Stomach (tissue), 9 donors: ENCODE data around the gene PKHD1. TPM values are rescaled to one million over a fixed set of nuclear protein-coding genes. Genes with fewer than 3 reads are reported as not detected.

Experiments
- DNase-seq, 2 donors: peaks; one replicate each; pipeline versions ENCODE4 v3.0.0 to v3.0.0-alpha.2; 2013 to 2019
- H3K27ac ChIP-seq, 5 donors: fragments of 200-600 bp in 4 of 5; sonication (generic) in 4 of 5; one replicate each; pipeline ENCODE4 v1.5.1; 2013 to 2019; ENCODE audit warnings: mild to moderate bottlenecking in 1 of 5, moderate library complexity in 1 of 5
- H3K27me3 ChIP-seq, 3 donors: fragments of 200-600 bp; sonication (generic); one replicate each; pipeline ENCODE4 v1.5.1; 2017 to 2019; ENCODE audit warnings: mixed run types in 1 of 3
- H3K36me3 ChIP-seq, 4 donors: fragments of 200-600 bp; sonication (generic); 1 replicate in 3 of 4; 2 replicates in 1 of 4; pipeline ENCODE4 v1.5.1; 2016 to 2019
- H3K4me1 ChIP-seq, 4 donors: fragments of 200-600 bp; sonication (generic); one replicate each; pipeline ENCODE4 v1.5.1; 2016 to 2019
- H3K4me3 ChIP-seq, 4 donors: fragments of 200-600 bp; sonication (generic) in 3 of 4; one replicate each; pipeline ENCODE4 v1.5.1; 2016 to 2019; ENCODE audit warnings: mild to moderate bottlenecking in 1 of 4
- H3K9me3 ChIP-seq, 4 donors: fragments of 200-600 bp; sonication (generic); one replicate each; pipeline ENCODE4 v1.5.1; 2016 to 2019
- CTCF ChIP-seq, 7 experiments: fragments of 450-650 bp in 4 of 7; fragments of 200-600 bp in 3 of 7; sonication (generic) in 3 of 7; IDR thresholded peaks; one replicate each; pipeline ENCODE4 v1.5.1; 2016 to 2019; ENCODE audit warnings: antibody characterized with exemption in 7 of 7, control low read depth in 2 of 7, mild to moderate bottlenecking in 1 of 7
- EP300 ChIP-seq: sonication (generic); formaldehyde crosslinking; IDR thresholded peaks from one replicate; pipeline ENCODE4 v1.6.1; 2017; ENCODE audit warnings: antibody characterized with exemption
- POLR2A ChIP-seq, 4 donors: fragments of 450-650 bp; IDR thresholded peaks; one replicate each; pipeline ENCODE4 v1.6.1; 2016; ENCODE audit warnings: antibody characterized with exemption in 4 of 4, control low read depth in 2 of 4, mild to moderate bottlenecking in 1 of 4, moderate library complexity in 1 of 4
- POLR2AphosphoS5 ChIP-seq, 3 donors: sonication (generic); formaldehyde crosslinking; IDR thresholded peaks; one replicate each; pipeline ENCODE4 v1.6.1; 2016; ENCODE audit warnings: antibody characterized with exemption in 3 of 3
- whole genome bisulfite sequencing, 5 donors: extraction: QIAGEN DNeasy Blood & Tissue Kit in 3 of 5; methylation state at CpG; one replicate each; pipeline versions ENCODE4 v1.1.5 to v1.1.7; 2013 to 2018; 5-methylcytosine and 5-hydroxymethylcytosine counted together
- intact Hi-C: fragments of 100-400 bp; cut with DNase I; formaldehyde crosslinking; loops from one replicate; pipeline ENCODE4 v1.15.1; 2023; ENCODE audit warnings: low total_unique reads
- polyA plus RNA-seq, 3 donors: library from polyadenylated mRNA; stranded (reverse); fragments of 200-250 nt; gene quantifications; one replicate each; pipeline ENCODE4 v1.2.3, GENCODE V29; 2013
- total RNA-seq, 5 donors: library from RNA; depleted of rRNA; stranded (reverse); fragments of >200 nt; gene quantifications; one replicate each; pipeline versions ENCODE4 v1.1.0 to v1.2.3, GENCODE V29; 2014 to 2016
- donor health status: healthy with polysubstance abuse.
- donor health status: Bipolar disorder and iron deficiency.
- donor health status: healthy.

The PKHD1 gene
- total and polyA plus RNA-seq, 8 donors, result 0.19 to 19.2 (median 4.6) TPM; not detected in 2

GRCh38 chr6:51792273-51793030 lies 295.0 kb downstream of the PKHD1 start:
- Histone ChIP-seq H3K9me3 (peaks cover 0 to 14% (median 6%) of the 10 kb centered on the region in 4 donors), H3K36me3 (no peaks in the 10 kb centered on the region), H3K27me3 (no peaks in the 10 kb centered on the region), H3K4me3 (no peak overlapping the region), H3K4me1 (no peaks in the 10 kb centered on the region), H3K27ac (no peak overlapping the region)
- 45 to 62% (median 54%) methylated on average over 1 of the region's 1 CpG for WGBS, 5 donors
- TF ChIP-seq POLR2AphosphoS5 (IDR thresholded peaks at IDR 0.05), result no peak
- TF ChIP-seq EP300, result no peak
- TF ChIP-seq CTCF (IDR thresholded peaks at IDR 0.05), result no peak
- TF ChIP-seq POLR2A (IDR thresholded peaks at IDR 0.05), result no peak
- no peak for DNase-seq
- intact Hi-C loops, result no loop called here

GRCh38 chr6:51790946-51791345 lies 296.5 kb downstream of the PKHD1 start:
- DNase-seq, result no peak
- Histone ChIP-seq H3K27me3 (no peaks in the 10 kb centered on the region), H3K36me3 (no peaks in the 10 kb centered on the region), H3K27ac (no peak overlapping the region), H3K4me3 (no peak overlapping the region), H3K4me1 (no peaks in the 10 kb centered on the region), H3K9me3 (peaks cover 0 to 11% (median 5%) of the 10 kb centered on the region in 4 donors)
- TF ChIP-seq EP300, result no peak
- TF ChIP-seq POLR2AphosphoS5 (IDR thresholded peaks at IDR 0.05), result no peak
- TF ChIP-seq POLR2A (IDR thresholded peaks at IDR 0.05), result no peak
- no peak for TF ChIP-seq CTCF (IDR thresholded peaks at IDR 0.05)
- intact Hi-C loops, result no loop called here
- WGBS, 5 donors, result 73 to 93% (median 82%) methylated on average over 5 of the region's 5 CpGs

- Histone ChIP-seq H3K27ac (no peak overlapping the region), H3K4me3 (no peak overlapping the region), H3K36me3 (no peaks in the 10 kb centered on the region), H3K4me1 (no peaks in the 10 kb centered on the region), H3K9me3 (no peaks in the 10 kb centered on the region), H3K27me3 (no peaks in the 10 kb centered on the region)
- DNase-seq, result no peak
- intact Hi-C loops, result no loop called here
- 67 to 82% (median 71%) methylated on average over 1 of the region's 1 CpG for WGBS, 5 donors
- TF ChIP-seq POLR2A (IDR thresholded peaks at IDR 0.05), result no peak
Measured at GRCh38 chr6:51788121-51788520, 299.3 kb downstream of the PKHD1 start.

GRCh38 chr6:51778666-51779065 lies 308.7 kb downstream of the PKHD1 start:
- Histone ChIP-seq H3K4me1 (no peaks in the 10 kb centered on the region), H3K9me3 (no peaks in the 10 kb centered on the region), H3K36me3 (no peaks in the 10 kb centered on the region), H3K27ac (no peak overlapping the region), H3K27me3 (no peaks in the 10 kb centered on the region), H3K4me3 (no peak overlapping the region)
- no peak for DNase-seq
- intact Hi-C loops, result no loop called here
- 31 to 53% (median 43%) methylated on average over 2 of the region's 2 CpGs for WGBS, 5 donors
- TF ChIP-seq EP300, result no peak
- TF ChIP-seq POLR2AphosphoS5 (IDR thresholded peaks at IDR 0.05), result no peak
- no peak for TF ChIP-seq POLR2A (IDR thresholded peaks at IDR 0.05)
- no peak for TF ChIP-seq CTCF (IDR thresholded peaks at IDR 0.05)

- Histone ChIP-seq H3K4me1 (no peaks in the 10 kb centered on the region), H3K27me3 (no peaks in the 10 kb centered on the region), H3K36me3 (no peaks in the 10 kb centered on the region), H3K9me3 (no peaks in the 10 kb centered on the region), H3K27ac (no peak overlapping the region), H3K4me3 (no peak overlapping the region)
- 80 to 91% (median 81%) methylated on average over 5 of the region's 5 CpGs for WGBS, 5 donors
- intact Hi-C loops, result no loop called here
- DNase-seq, result no peak
- TF ChIP-seq POLR2AphosphoS5 (IDR thresholded peaks at IDR 0.05) (no peak), EP300 (no peak)
Measured at GRCh38 chr6:51777618-51778017, 309.8 kb downstream of the PKHD1 start.
